Superior temporal gyrus (tissue), 1 donor: ENCODE data around the gene NOP10.
"Not testable (repeated sequence)": the region's sequence is repeated elsewhere in the genome, so short reads cannot be mapped to it uniquely, and the experiment has no call there.

ENCODE experiments used
- DNase-seq: peaks from one replicate; pipeline ENCODE4 v3.0.0-alpha.2; 2016; ENCODE audit errors: extremely low spot score

NOP10 gene

GRCh38 chr15:34342737-34343575, at the start of gene NOP10, which contains the start of gene NUTM1:
Gene NOP10, minus strand, starts transcription at chr15:34343136. Its CDS starts 63 bp downstream, at chr15:34343073.
Gene NUTM1, plus strand, starts transcription at chr15:34343315. Its CDS starts 382 bp downstream, at chr15:34343697.
- peak; percentile 97 for DNase-seq

DNA sequence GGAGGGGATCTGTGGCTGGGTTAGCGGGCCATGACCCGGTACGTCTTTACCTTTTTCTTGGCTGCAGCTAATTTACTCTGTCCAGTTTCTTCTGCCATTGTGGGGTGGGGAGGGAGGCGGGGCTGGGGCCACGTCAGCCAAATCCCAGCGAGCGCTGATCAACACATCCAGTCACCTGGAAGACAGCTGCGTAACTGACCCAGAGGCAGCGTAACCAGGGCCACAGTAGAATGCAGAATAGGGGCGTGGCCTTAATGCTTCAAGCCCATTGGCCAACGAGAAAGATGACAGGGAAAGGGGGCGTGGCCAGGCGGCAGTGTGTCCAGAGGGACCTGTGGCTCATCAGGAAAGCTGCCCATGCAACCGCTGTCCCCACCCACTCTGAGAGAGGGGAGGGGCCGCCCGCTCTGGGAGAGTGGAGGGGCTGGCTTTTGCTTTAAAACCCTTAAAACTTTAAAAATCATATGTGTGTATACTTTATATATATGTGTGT, 46.7 kb upstream of the NOP10 start:
- not testable (repeated sequence) for DNase-seq

DNA sequence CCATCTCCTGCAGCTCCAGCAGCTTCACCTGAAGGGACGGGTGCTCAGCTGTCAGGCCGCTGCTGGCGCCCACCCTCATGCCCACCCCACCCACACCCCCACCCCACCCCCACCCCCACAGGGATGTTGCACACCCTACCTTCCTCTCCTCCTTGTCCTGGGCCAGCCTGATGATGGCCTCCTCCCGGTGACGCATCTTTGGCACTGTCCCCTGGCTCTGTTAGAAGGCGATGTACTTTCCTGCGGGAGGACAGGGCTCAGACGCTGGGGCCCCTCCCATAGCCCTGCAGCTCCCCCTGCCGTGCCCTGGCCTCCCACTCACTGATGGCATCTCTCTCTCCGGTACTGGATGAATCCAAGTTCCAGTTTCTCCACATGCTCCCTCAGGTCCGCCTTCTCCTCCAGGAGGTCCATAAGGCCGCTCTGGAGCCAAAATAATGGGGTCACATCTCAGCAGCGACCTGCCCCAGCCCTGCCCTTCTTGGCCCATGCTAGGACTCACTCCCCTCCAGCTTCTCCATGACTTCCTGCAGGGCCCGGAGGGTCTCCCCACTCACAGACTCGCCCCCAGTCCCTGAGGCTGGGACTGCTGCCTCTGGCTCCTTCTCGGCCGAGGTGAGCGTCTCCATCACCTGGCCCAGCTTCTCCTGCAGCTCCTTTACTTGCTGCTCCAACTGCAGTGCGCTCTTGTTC, 39.0 kb upstream of the NOP10 start:
- DNase-seq, result not testable (repeated sequence)

- DNase-seq, result not testable (repeated sequence)
Measured at GRCh38 chr15:34380491-34380890, 37.6 kb upstream of the NOP10 start.

- DNase-seq, result no peak
Measured at GRCh38 chr15:34376856-34377255, 33.9 kb upstream of the NOP10 start.

DNA sequence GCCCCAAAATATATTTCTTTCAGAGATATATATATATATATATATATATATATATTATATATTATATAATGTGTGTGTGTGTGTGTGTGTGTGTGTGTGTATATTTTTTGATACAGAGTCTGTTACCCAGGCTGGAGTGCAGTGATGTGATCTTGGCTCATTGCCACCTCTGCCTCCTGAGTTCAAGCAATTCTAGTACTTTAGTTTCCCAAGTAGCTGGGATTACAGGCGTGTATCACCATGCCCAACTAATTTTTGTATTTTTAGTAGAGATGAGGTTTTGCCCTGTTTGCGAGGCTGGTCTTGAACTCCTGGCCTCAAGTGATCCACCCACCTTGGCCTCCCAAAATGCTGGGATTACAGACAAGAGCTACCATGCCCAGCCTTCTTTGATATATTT, 32.6 kb upstream of the NOP10 start:
- DNase-seq, result not testable (repeated sequence)

DNA sequence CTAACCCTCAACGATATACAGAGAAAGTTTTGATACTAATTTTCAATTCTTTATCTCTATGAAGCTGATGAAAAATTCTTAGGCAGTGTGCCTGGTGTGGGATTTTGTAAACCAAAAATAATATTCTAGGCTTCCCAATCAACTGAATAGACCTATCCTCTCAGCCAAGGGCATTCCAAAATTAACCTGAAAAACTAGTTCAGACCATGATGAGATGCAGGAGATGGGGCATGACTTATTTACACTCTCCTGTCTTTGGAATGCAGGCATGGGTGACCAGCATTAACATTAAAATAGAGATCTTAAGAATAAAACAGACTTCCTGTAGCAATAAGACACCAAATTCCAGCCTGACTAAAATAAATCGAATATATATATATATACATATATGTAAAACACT, 31.9 kb upstream of the NOP10 start:
- DNase-seq, result no peak

GRCh38 chr15:34373951-34374350, 31.0 kb upstream of the NOP10 start:
- DNase-seq, result no peak

DNA sequence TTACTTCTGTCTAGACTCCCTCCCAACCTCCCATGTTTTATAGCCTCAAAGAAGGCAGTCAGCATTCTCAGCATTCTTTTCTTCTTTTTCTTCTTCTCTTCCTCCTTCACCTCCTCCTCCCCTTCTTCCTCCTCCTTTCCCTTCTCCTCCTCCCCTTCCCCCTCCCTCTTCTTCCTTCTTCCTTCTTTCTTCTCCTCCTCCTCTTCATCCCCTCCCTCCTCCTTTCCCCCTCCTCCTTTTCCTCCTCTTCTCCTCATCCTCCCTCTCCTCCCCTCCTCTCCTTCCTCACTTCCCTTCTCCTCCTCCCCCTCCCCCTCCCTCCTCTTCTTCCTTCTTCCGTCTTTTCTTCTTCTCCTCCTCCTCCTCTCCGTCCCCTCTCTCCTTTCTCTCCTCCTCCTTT, 27.7 kb upstream of the NOP10 start:
- no peak for DNase-seq

- no peak for DNase-seq
Measured at GRCh38 chr15:34370129-34370528, 27.2 kb upstream of the NOP10 start.

DNA sequence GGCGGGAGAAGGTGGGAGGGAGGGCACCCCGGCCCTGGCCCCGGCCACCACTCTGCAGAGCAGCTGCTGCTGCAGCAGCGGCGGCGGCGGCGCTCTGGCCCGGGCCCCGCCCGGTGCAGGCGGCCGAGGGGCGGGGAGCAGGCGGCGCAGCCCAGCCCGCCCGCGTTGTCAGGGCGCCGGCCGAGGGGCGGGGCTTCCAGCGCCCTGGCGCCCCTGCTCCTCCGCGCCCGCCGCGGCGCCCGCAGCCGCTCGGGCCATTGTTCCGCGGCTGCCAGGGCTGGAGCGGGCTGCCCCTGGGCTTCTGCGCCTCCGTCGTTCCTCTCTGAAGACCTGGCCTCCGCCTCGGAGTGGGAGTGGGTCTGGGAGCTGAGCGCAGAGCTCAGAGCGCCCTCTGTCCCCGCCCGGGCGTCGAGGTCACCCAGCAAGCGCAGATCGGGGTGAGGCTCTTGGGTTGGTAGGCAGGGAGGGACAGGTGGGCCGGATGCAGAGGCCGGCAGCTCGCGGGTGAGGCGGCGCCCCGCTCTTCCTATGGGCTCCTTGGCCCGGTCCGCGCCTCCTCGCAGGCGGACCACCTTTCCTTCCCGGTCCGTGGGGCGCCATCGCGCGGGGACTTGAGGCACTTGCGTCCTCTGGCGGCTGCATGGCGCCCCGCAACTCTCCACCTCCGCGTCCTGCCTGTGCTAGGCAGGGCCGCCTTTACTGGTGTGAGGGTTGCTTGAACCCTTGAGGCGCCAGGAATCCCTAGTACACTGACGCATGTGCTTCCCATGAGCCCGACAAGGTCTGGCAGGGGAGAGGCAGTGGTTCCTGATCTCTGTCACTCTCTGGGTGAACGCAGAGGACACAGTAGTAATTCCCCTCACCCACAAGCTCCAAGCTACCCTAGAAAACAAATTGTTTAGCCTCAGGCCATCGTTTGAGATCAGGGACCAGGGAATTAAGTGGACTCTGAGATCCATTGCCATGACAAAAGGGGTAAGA, 24.5 kb upstream of the NOP10 start, which contains the start of gene LPCAT4:
LPCAT4 (minus strand) TSS at position 96 of the 981 bp plus-strand sequence. CDS start 96 bp downstream, outside the sequence.
- DNase-seq, result peak; percentile 89

DNA sequence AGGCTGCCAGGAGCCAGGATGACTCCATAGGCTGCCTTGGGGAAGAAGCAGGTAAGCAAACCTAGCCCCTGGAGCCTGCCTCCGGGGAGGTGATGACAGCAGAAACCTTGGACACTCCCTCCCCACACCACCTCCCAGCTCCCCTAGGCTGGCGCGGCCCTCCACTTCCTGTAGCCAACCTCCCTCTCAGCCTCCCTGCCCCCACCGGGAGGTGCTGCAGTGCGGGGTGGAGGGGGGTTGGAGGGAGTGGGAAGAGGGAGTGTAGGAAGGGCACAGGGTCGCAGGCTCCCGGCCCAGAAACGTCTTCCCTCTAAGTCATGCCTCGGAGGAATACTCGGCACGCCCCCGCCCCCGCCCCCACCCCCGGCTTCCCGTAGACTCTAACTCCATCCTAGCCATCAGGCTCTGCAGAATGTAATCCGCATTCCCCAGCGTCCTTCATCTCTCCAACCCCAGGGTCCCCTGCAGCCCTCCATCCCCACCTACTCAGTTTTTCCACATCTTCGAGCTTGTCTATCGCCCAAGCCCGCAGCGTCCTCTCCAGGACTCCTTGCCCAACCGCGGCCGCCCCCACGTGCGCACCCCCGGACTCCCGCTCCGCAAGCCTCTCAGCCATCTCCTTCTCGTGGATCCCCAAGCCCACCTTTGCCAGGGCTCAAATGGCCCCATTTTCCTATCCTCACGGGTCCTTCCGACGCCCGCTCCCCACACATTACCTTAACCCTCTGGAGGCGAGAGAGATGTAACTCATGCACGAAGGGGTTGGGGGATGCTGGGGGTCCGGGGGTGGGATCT, 23.5 kb upstream of the NOP10 start:
- peak; percentile 35 for DNase-seq

DNA sequence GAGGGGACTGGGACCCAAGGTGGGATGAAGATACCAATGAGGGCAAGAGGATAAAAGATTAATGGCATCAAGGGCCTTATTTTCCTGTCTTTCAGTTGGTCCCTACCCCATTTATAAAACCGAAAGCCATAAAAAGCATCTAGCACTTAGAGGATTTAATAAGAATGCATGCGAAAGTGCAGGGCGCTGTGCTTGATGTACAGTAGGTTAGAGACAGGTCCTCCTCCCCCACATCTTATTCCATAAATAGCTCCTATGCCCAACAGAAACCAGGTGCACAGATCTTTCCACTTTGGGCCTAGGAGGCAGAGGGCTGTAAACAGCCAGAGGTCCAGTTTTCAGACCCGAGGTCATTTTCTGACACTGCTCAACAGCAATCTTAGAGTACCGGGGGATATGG, 22.9 kb upstream of the NOP10 start:
- DNase-seq, result peak; percentile 36

DNA sequence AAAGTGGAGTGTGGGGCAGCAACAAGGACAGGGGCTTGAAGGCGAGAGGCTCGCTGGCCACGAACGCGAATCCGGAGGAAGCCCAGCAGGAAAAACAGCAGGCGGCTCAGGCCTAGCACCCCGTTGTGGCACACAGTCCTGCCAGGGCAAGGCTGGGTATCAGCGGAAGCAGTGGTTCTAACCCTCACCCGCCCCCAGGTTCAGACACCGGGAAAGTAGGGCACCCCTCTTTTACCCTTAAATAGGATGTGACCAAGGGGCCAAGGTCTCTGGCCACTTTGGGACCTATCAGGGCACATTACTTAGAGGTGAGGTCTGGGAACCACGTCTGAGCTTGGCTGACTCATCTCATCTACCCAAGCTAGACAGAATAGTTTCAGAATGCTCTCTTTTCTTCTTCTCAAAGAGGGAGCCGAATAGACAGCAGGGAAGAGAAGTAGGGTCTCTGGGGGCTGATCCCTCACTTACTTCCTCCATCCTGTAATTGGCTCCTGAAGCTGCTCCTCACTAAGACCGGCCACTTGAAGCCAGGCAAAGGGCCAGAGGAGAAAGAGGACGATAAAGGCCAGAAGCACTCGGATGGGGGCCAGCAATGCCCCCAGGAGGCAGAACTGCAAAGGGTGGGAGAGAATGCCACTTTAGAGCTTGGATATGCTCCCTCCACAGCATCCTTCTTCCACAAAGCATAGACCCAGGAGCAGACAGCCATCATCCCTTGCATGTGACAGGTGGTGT, 22.3 kb upstream of the NOP10 start:
- DNase-seq, result no peak

- no peak for DNase-seq
Measured at GRCh38 chr15:34364041-34364440, 21.1 kb upstream of the NOP10 start.

GRCh38 chr15:34362047-34362773, 19.3 kb upstream of the NOP10 start:
- DNase-seq, result no peak

- DNase-seq, result no peak
Measured at GRCh38 chr15:34361278-34361677, 18.3 kb upstream of the NOP10 start.

- no peak for DNase-seq
Measured at GRCh38 chr15:34360298-34360697, 17.4 kb upstream of the NOP10 start.

GRCh38 chr15:34359416-34359815, 16.5 kb upstream of the NOP10 start:
- DNase-seq, result no peak
